ENCODE data around the gene CDH2. TPM values are rescaled to one million over a fixed set of nuclear protein-coding genes. Genes with fewer than 3 reads are reported as not detected.

The CDH2 gene
- polyA plus RNA-seq, 2 donors, result 0.12 to 0.38 TPM

DNA sequence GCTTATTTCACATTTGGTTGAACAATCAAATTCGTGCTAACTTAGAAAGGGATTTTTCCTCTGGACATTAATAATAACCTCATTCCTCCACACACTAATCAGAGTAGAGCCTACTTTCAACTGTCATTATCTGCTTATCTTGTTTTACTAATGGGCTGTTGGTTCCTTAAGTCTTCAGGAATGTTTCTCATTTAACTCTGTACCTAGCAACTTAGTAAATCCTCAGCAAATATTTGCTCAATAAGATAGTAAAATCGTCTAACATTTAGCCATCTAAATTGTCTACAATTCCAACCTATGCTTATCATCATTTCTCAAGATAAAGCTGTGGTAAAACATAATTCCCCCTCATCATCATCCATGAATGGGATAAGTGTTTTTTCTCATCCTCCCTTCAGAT, 98.1 kb downstream of the CDH2 start:
- Histone ChIP-seq H3K4me3 (ENCODE audit: low read depth in 1 of 2, low read length in 2 of 2) (no peak overlapping the region), H3K27ac (ENCODE audit: low read depth in 2 of 2, low read length in 1 of 2) (no peak overlapping the region), H3K9me3 (ENCODE audit: control insufficient read depth in 2 of 2, insufficient read depth in 1 of 2, low read depth in 1 of 2, low read length in 1 of 2) (no peaks in the 10 kb centered on the region), H3K27me3 (ENCODE audit: control insufficient read depth in 1 of 2, insufficient read depth in 2 of 2, low read length in 2 of 2) (no peaks in the 10 kb centered on the region), H3K36me3 (ENCODE audit: control insufficient read depth in 2 of 2, insufficient read depth in 2 of 2, low read length in 1 of 2) (no peaks in the 10 kb centered on the region), H3K4me1 (ENCODE audit: control insufficient read depth in 2 of 2, insufficient read depth in 2 of 2, low read length in 1 of 2) (no peaks in the 10 kb centered on the region)
- 14 to 30% methylated on average over 2 of the region's 2 CpGs for WGBS, 2 donors

- WGBS, 2 donors, result 67 to 75% methylated on average over 4 of the region's 4 CpGs
- Histone ChIP-seq H3K4me3 (ENCODE audit: low read depth in 1 of 2, low read length in 2 of 2) (no peak overlapping the region), H3K4me1 (ENCODE audit: control insufficient read depth in 2 of 2, insufficient read depth in 2 of 2, low read length in 1 of 2) (no peaks in the 10 kb centered on the region), H3K27me3 (ENCODE audit: control insufficient read depth in 1 of 2, insufficient read depth in 2 of 2, low read length in 2 of 2) (no peaks in the 10 kb centered on the region), H3K9me3 (ENCODE audit: control insufficient read depth in 2 of 2, insufficient read depth in 1 of 2, low read depth in 1 of 2, low read length in 1 of 2) (no peaks in the 10 kb centered on the region), H3K36me3 (ENCODE audit: control insufficient read depth in 2 of 2, insufficient read depth in 2 of 2, low read length in 1 of 2) (no peaks in the 10 kb centered on the region), H3K27ac (ENCODE audit: low read depth in 2 of 2, low read length in 1 of 2) (no peak overlapping the region)
Measured at GRCh38 chr18:28078298-28078697, 98.6 kb downstream of the CDH2 start.

DNA sequence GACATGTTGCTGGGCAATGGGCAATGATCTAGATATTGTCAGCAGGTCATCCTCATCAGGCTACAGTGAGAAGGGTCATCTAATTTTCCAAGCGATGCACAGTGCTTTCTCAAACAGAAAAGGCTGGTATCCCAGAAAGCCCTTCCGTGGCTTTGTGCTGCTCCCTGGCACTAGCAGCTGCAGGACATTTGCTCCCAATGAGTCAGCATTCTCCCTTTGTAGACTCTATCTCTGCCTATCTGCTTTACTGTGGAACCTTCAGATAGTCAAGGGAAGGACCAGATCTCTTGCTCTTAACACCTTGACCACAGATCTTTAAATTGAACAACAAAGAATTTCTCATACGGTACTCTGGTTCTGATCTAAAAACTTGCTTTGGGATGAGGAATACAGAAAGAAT, 101.4 kb downstream of the CDH2 start:
- H3K4me3 ChIP-seq (ENCODE audit: low read depth in 1 of 2, low read length in 2 of 2), result no peak overlapping the region
- H3K9me3 ChIP-seq (ENCODE audit: control insufficient read depth in 2 of 2, insufficient read depth in 1 of 2, low read depth in 1 of 2, low read length in 1 of 2), result no peaks in the 10 kb centered on the region
- whole genome bisulfite sequencing, 2 donors, result 79 to 90% methylated on average over 3 of the region's 3 CpGs
- H3K4me1 ChIP-seq (ENCODE audit: control insufficient read depth in 2 of 2, insufficient read depth in 2 of 2, low read length in 1 of 2), result no peaks in the 10 kb centered on the region
- H3K27me3 ChIP-seq (ENCODE audit: control insufficient read depth in 1 of 2, insufficient read depth in 2 of 2, low read length in 2 of 2), result no peaks in the 10 kb centered on the region
- no peak overlapping the region for H3K27ac ChIP-seq (ENCODE audit: low read depth in 2 of 2, low read length in 1 of 2)
- no peaks in the 10 kb centered on the region for H3K36me3 ChIP-seq (ENCODE audit: control insufficient read depth in 2 of 2, insufficient read depth in 2 of 2, low read length in 1 of 2)

DNA sequence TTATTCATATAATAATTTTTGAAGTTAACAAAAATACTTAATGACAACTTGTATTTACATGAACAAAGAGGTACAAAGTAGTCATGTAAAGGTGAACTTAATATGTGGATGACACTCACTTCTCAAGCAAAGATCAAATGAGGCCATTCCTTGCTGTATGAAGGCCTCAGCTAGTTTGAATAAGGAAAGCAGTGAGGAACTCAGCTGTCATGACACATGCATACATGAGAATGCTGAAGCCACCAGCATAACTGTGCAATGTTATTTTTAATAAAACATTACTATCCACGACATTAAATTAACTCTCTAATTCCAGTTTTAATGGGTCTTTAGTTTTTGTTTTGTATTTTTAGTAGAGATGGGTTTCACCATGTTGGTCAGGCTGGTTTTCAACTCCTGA, 102.9 kb downstream of the CDH2 start:
- no peaks in the 10 kb centered on the region for H3K4me1 ChIP-seq (ENCODE audit: control insufficient read depth in 2 of 2, insufficient read depth in 2 of 2, low read length in 1 of 2)
- no peak overlapping the region for H3K27ac ChIP-seq (ENCODE audit: low read depth in 2 of 2, low read length in 1 of 2)
- no peaks in the 10 kb centered on the region for H3K27me3 ChIP-seq (ENCODE audit: control insufficient read depth in 1 of 2, insufficient read depth in 2 of 2, low read length in 2 of 2)
- H3K36me3 ChIP-seq (ENCODE audit: control insufficient read depth in 2 of 2, insufficient read depth in 2 of 2, low read length in 1 of 2), result no peaks in the 10 kb centered on the region
- H3K9me3 ChIP-seq (ENCODE audit: control insufficient read depth in 2 of 2, insufficient read depth in 1 of 2, low read depth in 1 of 2, low read length in 1 of 2), result no peaks in the 10 kb centered on the region
- no peak overlapping the region for H3K4me3 ChIP-seq (ENCODE audit: low read depth in 1 of 2, low read length in 2 of 2)
- 59 to 63% methylated on average over 1 of the region's 1 CpG for WGBS, 2 donors

- H3K9me3 ChIP-seq (ENCODE audit: control insufficient read depth in 2 of 2, insufficient read depth in 1 of 2, low read depth in 1 of 2, low read length in 1 of 2), result no peaks in the 10 kb centered on the region
- no peak overlapping the region for H3K4me3 ChIP-seq (ENCODE audit: low read depth in 1 of 2, low read length in 2 of 2)
- H3K27ac ChIP-seq (ENCODE audit: low read depth in 2 of 2, low read length in 1 of 2), result no peak overlapping the region
- H3K27me3 ChIP-seq (ENCODE audit: control insufficient read depth in 1 of 2, insufficient read depth in 2 of 2, low read length in 2 of 2), result no peaks in the 10 kb centered on the region
- 26 to 28% methylated on average over 3 of the region's 3 CpGs for WGBS, 2 donors
- no peaks in the 10 kb centered on the region for H3K36me3 ChIP-seq (ENCODE audit: control insufficient read depth in 2 of 2, insufficient read depth in 2 of 2, low read length in 1 of 2)
- H3K4me1 ChIP-seq (ENCODE audit: control insufficient read depth in 2 of 2, insufficient read depth in 2 of 2, low read length in 1 of 2), result no peaks in the 10 kb centered on the region
Measured at GRCh38 chr18:28073658-28074057, 103.3 kb downstream of the CDH2 start.

DNA sequence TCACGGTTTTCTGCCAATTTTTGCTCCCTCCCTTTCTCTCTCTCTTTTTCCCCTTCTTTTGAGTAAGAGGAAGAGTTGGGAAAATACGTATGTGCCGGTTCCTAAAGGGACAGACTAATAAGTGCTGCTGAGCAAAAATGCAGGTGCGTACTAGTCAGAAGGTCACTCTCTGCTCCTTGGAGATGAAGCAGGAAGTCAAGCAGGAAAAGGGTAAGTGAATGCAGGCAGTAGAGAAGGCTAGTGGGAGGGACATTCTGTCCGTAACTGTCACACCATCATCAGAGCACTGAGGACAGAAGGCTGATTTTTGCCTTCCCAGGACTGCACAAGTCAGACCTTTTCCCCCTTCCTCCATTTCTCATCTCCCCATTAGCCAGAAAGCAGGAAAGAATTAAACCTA, 105.7 kb downstream of the CDH2 start:
- Histone ChIP-seq H3K4me3 (ENCODE audit: low read depth in 1 of 2, low read length in 2 of 2) (no peak overlapping the region), H3K27me3 (ENCODE audit: control insufficient read depth in 1 of 2, insufficient read depth in 2 of 2, low read length in 2 of 2) (no peaks in the 10 kb centered on the region), H3K36me3 (ENCODE audit: control insufficient read depth in 2 of 2, insufficient read depth in 2 of 2, low read length in 1 of 2) (no peaks in the 10 kb centered on the region), H3K4me1 (ENCODE audit: control insufficient read depth in 2 of 2, insufficient read depth in 2 of 2, low read length in 1 of 2) (no peaks in the 10 kb centered on the region), H3K9me3 (ENCODE audit: control insufficient read depth in 2 of 2, insufficient read depth in 1 of 2, low read depth in 1 of 2, low read length in 1 of 2) (no peaks in the 10 kb centered on the region), H3K27ac (ENCODE audit: low read depth in 2 of 2, low read length in 1 of 2) (no peak overlapping the region)
- WGBS, 2 donors, result 61 to 74% methylated on average over 5 of the region's 5 CpGs

DNA sequence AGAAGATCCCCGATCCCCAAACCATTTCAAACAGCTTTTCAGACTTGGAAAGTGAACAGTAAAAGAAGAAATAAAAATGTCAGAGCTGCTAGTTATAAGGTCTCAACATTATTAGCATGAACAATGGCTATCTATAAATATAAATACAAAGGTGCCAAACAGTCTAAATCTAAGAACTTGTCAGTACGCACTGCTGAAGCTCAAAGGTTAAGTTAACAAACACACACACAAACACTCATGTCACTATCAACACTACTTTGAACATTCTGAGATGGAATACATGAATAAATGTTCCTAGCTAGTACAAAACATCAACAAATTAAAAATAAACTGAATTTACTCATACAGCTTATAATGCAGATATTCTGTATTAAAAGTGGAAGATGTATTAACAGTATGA, 108.7 kb downstream of the CDH2 start:
- no peaks in the 10 kb centered on the region for H3K36me3 ChIP-seq (ENCODE audit: control insufficient read depth in 2 of 2, insufficient read depth in 2 of 2, low read length in 1 of 2)
- no peaks in the 10 kb centered on the region for H3K27me3 ChIP-seq (ENCODE audit: control insufficient read depth in 1 of 2, insufficient read depth in 2 of 2, low read length in 2 of 2)
- 80 to 90% methylated on average over 2 of the region's 2 CpGs for WGBS, 2 donors
- H3K4me3 ChIP-seq (ENCODE audit: low read depth in 1 of 2, low read length in 2 of 2), result no peak overlapping the region
- H3K9me3 ChIP-seq (ENCODE audit: control insufficient read depth in 2 of 2, insufficient read depth in 1 of 2, low read depth in 1 of 2, low read length in 1 of 2), result no peaks in the 10 kb centered on the region
- no peak overlapping the region for H3K27ac ChIP-seq (ENCODE audit: low read depth in 2 of 2, low read length in 1 of 2)
- no peaks in the 10 kb centered on the region for H3K4me1 ChIP-seq (ENCODE audit: control insufficient read depth in 2 of 2, insufficient read depth in 2 of 2, low read length in 1 of 2)

DNA sequence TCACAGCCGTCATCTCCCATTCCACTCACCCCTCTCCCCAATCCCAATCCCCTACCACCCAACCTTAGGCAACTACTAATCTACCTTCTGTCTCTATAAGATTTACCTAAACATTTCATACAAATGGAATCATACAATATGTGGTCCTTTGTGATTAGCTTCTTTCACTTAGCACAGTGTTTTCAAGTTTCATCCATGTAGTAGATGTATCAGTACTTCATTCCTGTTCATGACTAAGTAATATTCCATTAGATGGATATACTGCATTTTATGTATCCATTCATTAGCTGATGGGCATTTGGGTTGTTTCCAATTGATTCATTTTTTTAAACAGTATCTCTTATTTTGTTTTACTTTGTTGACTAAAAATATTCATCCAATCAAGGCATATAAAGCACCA, 109.6 kb downstream of the CDH2 start:
- Histone ChIP-seq H3K27me3 (ENCODE audit: control insufficient read depth in 1 of 2, insufficient read depth in 2 of 2, low read length in 2 of 2) (no peaks in the 10 kb centered on the region), H3K36me3 (ENCODE audit: control insufficient read depth in 2 of 2, insufficient read depth in 2 of 2, low read length in 1 of 2) (no peaks in the 10 kb centered on the region), H3K9me3 (ENCODE audit: control insufficient read depth in 2 of 2, insufficient read depth in 1 of 2, low read depth in 1 of 2, low read length in 1 of 2) (no peaks in the 10 kb centered on the region), H3K4me3 (ENCODE audit: low read depth in 1 of 2, low read length in 2 of 2) (no peak overlapping the region), H3K27ac (ENCODE audit: low read depth in 2 of 2, low read length in 1 of 2) (no peak overlapping the region), H3K4me1 (ENCODE audit: control insufficient read depth in 2 of 2, insufficient read depth in 2 of 2, low read length in 1 of 2) (no peaks in the 10 kb centered on the region)
- 0 to 89% methylated on average over 1 of the region's 1 CpG for WGBS, 2 donors

GRCh38 chr18:28065793-28066186, 111.1 kb downstream of the CDH2 start:
- Histone ChIP-seq H3K9me3 (ENCODE audit: control insufficient read depth in 2 of 2, insufficient read depth in 1 of 2, low read depth in 1 of 2, low read length in 1 of 2) (no peaks in the 10 kb centered on the region), H3K4me3 (ENCODE audit: low read depth in 1 of 2, low read length in 2 of 2) (no peak overlapping the region), H3K27me3 (ENCODE audit: control insufficient read depth in 1 of 2, insufficient read depth in 2 of 2, low read length in 2 of 2) (no peaks in the 10 kb centered on the region), H3K36me3 (ENCODE audit: control insufficient read depth in 2 of 2, insufficient read depth in 2 of 2, low read length in 1 of 2) (no peaks in the 10 kb centered on the region), H3K27ac (ENCODE audit: low read depth in 2 of 2, low read length in 1 of 2) (no peak overlapping the region), H3K4me1 (ENCODE audit: control insufficient read depth in 2 of 2, insufficient read depth in 2 of 2, low read length in 1 of 2) (no peaks in the 10 kb centered on the region)
- WGBS, 2 donors, result 76 to 86% methylated on average over 3 of the region's 3 CpGs

GRCh38 chr18:28065031-28065792, 111.7 kb downstream of the CDH2 start:
- no peak overlapping the region for H3K27ac ChIP-seq (ENCODE audit: low read depth in 2 of 2, low read length in 1 of 2)
- 62 to 64% methylated on average over 4 of the region's 4 CpGs for WGBS, 2 donors

More at GRCh38 chr18:28065031-28065792, 111.7 kb downstream of the CDH2 start:
- no peaks in the 10 kb centered on the region for H3K4me1 ChIP-seq (ENCODE audit: control insufficient read depth in 2 of 2, insufficient read depth in 2 of 2, low read length in 1 of 2)
- H3K27me3 ChIP-seq (ENCODE audit: control insufficient read depth in 1 of 2, insufficient read depth in 2 of 2, low read length in 2 of 2), result no peaks in the 10 kb centered on the region
- H3K36me3 ChIP-seq (ENCODE audit: control insufficient read depth in 2 of 2, insufficient read depth in 2 of 2, low read length in 1 of 2), result no peaks in the 10 kb centered on the region
- no peaks in the 10 kb centered on the region for H3K9me3 ChIP-seq (ENCODE audit: control insufficient read depth in 2 of 2, insufficient read depth in 1 of 2, low read depth in 1 of 2, low read length in 1 of 2)
- H3K4me3 ChIP-seq (ENCODE audit: low read depth in 1 of 2, low read length in 2 of 2), result no peak overlapping the region

Data from esophagus (tissue), 2 donors.